T-helper 17 cell (primary cell): ENCODE measurements around the gene SLC35F3. TPM values are rescaled to one million over a fixed set of nuclear protein-coding genes. Genes with fewer than 3 reads are reported as not detected.
A peak's percentile ranks its signal among the peaks of the same experiment; 100 is the strongest.
"Not testable (repeated sequence)": the region's sequence is repeated elsewhere in the genome, so short reads cannot be mapped to it uniquely, and the experiment has no call there.

Source experiments
- ATAC-seq: fragments of 150-1000 bp; cut with Tn5 transposase; 2 replicates; pipeline ENCODE4 v1.10.0; 2021; ENCODE audit warnings: mild to moderate bottlenecking, moderate library complexity
- DNase-seq, 3 donors: peaks; one replicate each; pipeline versions ENCODE4 v3.0.0 to v3.0.0-alpha.2; 2020 to 2021
- H3K9me3 ChIP-seq: one replicate; pipeline ENCODE4 v1.7.0; 2013; ENCODE audit warnings: low read length, mild to moderate bottlenecking; ENCODE audit not compliant: control insufficient read depth, poor library complexity, severe bottlenecking
- H3K27ac Mint-ChIP-seq: one replicate; pipeline ENCODE4 v1.8.0; 2022; ENCODE audit warnings: mild to moderate bottlenecking, moderate library complexity, mixed read lengths
- H3K27me3 Mint-ChIP-seq: one replicate; pipeline ENCODE4 v1.8.0; 2022; ENCODE audit warnings: mixed read lengths
- H3K36me3 Mint-ChIP-seq: one replicate; pipeline ENCODE4 v1.8.0; 2022; ENCODE audit warnings: low read depth, mixed read lengths
- H3K4me1 Mint-ChIP-seq: one replicate; pipeline ENCODE4 v1.8.0; 2022; ENCODE audit warnings: mild to moderate bottlenecking, mixed read lengths
- H3K4me3 Mint-ChIP-seq: one replicate; pipeline ENCODE4 v1.8.0; 2022; ENCODE audit warnings: mild to moderate bottlenecking, moderate library complexity, mixed read lengths
- total RNA-seq, 4 donors: library from RNA in 2 of 4; stranded (reverse) in 2 of 4; gene quantifications; one replicate each; pipeline ENCODE4 v1.2.3 and lab custom pipeline; 2022 to 2026

The SLC35F3 gene
- total RNA-seq, 2 donors from 2014 or later, result 0.10 TPM; not detected in 1

DNA sequence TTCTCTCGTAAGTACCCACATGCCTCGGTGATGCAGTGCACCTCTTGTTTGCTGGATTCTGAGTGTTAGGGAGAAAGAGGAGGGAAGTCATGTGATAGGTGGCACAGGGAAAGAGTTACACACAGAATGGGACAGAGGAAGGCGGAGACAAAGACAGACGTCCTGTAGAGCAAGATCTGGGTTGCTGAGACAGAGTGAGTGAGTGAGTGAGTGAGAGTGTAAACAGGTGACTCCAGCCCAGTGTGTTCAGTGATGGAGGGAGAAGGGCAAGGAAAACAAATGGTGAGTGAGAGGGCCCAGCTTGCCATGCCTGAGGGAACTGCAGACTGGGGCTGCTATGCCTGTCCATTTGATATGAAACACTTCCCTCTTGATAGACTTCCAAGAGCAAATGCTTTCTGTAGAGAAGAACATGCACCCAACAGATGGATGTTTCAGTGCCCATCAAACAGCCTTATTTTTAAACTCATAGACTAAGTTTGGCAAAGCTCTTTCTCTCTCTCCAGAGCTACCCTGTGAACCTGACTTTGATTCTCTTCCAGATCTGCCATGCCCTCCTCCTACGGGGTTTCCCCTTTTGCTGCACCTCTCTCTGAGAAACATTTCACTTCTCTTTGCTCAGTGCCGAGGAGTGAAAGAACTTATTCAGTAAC is 258.9 kb downstream of the SLC35F3 start:
- H3K9me3 ChIP-seq, result no peaks in the 10 kb centered on the region
- Mint-ChIP-seq H3K27ac (no peak overlapping the region), H3K4me3 (no peak overlapping the region), H3K27me3 (peaks cover 36% of the 10 kb centered on the region), H3K36me3 (no peaks in the 10 kb centered on the region), H3K4me1 (peaks cover 9% of the 10 kb centered on the region)
- no peak for ATAC-seq
- DNase-seq, result no peak

DNA sequence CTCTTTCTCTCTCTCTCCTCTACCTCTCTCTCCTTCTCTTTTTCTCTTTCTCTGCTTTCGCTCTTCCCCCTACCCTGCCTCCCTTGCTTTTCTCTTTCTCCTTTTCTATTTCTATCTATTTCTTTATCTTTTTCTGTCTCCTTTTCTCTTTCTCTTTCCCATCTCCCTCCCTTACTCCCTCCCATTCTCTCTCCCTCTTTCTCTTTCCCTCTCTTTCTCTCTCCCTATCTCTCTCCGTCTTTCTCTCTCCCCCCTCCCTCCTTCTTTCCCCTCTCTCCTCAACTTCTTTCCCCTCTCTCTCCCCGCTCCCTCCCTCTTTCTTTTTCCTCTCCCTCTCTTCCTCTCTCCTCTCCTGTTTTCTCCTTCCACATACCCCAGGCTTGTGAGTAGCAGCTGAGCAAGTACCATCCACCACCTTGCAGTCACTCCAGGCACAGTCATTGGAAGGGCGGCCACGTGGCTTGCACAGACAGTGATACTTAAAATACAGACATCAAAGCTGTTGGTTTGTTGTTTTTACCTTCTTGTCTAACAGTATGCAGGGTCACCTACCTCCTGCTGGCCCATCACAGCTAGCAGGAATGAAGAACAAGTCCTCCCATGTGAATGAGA is 259.7 kb downstream of the SLC35F3 start:
- H3K9me3 ChIP-seq, result no peaks in the 10 kb centered on the region
- Mint-ChIP-seq H3K36me3 (no peaks in the 10 kb centered on the region), H3K27me3 (peaks cover 38% of the 10 kb centered on the region), H3K4me1 (peaks cover 10% of the 10 kb centered on the region), H3K27ac (no peak overlapping the region), H3K4me3 (no peak overlapping the region)
- DNase-seq (no peak), ATAC-seq (no peak)

DNA sequence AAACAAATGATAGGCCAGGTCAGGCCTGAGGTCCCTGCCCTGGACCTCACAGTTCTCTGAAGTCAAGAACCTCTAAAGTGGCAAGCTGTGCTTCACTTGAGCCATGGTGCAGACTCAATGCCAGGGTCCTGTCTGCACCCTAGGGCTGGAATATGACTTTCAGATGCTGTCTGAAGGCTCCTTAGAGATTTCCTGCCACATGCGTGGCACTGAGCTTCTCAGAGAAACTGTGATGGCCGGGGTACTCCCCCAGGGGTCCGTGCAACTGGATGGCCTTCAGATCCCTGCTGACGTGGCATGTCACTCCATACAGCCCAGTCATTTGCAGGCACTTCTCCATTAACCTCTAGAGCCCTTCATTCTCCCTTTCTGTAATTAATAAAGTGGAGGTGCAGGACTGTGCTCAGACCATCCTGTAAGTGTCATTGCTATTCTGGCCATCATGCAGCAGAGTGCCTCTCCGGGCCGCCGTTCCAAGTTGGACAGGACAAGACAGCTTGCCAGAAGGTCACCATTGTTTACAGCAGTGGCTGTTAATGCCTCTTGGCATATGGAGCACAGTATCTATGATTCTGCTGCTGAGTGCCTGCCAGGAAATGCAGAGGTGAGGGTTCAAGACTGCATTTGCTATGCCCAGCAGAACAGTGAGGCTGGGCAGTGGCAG is 263.7 kb downstream of the SLC35F3 start:
- no peaks in the 10 kb centered on the region for H3K36me3 Mint-ChIP-seq
- H3K27me3 Mint-ChIP-seq, result peaks cover 27% of the 10 kb centered on the region
- no peak overlapping the region for H3K4me3 Mint-ChIP-seq
- H3K27ac Mint-ChIP-seq, result no peak overlapping the region
- H3K4me1 Mint-ChIP-seq, result peaks cover 17% of the 10 kb centered on the region
- DNase-seq, result no peak
- no peaks in the 10 kb centered on the region for H3K9me3 ChIP-seq
- ATAC-seq, result no peak

- DNase-seq (no peak), ATAC-seq (no peak)
- no peak overlapping the region for H3K4me3 Mint-ChIP-seq
- no peak overlapping the region for H3K27ac Mint-ChIP-seq
- H3K27me3 Mint-ChIP-seq, result peaks cover 22% of the 10 kb centered on the region
- H3K36me3 Mint-ChIP-seq, result no peaks in the 10 kb centered on the region
- no peaks in the 10 kb centered on the region for H3K9me3 ChIP-seq
- peaks cover 13% of the 10 kb centered on the region for H3K4me1 Mint-ChIP-seq
These were observed 264.8 kb downstream of the SLC35F3 start for GRCh38 chr1:234169161-234169849.

DNA sequence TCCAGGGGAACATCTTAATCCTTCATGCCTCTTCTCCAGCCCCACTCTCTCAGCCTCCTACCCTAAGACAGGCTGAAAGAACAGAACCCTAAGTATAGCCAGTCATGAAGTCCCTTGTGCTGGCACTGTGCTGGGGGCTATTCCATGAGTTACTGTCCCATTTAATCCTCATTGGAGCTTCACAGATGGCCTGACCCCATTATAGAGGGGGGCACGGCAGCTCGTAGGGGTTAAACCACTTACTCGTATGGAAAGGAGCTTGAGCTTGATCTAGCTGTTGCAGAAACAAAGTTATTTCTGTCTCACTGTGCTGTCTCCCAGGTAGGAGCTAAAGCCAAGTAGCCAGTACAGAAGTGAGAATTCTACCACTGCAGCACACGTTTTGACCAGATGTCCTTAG is 265.6 kb downstream of the SLC35F3 start:
- peaks cover 10% of the 10 kb centered on the region for H3K4me1 Mint-ChIP-seq
- peak overlapping the region; percentile 8 for H3K27ac Mint-ChIP-seq
- H3K9me3 ChIP-seq, result no peaks in the 10 kb centered on the region
- peaks cover 29% of the 10 kb centered on the region for H3K27me3 Mint-ChIP-seq
- H3K4me3 Mint-ChIP-seq, result no peak overlapping the region
- DNase-seq (no peak), ATAC-seq (no peak)
- H3K36me3 Mint-ChIP-seq, result no peaks in the 10 kb centered on the region

DNA sequence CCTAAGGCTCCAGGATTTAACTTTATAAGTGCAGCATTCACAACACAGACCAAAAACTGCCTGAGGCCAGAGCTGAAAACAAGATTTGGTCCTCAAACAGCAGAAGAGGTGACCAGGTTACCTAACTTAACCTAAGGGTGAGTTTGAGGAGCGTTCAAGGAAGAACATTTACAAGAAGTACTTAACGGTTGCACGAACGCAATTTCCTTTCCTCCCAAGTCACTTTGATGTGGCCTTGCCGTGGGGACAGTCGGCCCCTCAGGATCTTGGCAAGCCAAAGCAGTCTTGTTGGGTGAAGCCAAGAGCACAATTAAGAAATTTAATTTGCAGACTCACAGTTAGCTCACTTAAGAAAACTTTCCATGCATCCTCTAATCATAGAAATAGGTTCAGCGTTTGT is 266.1 kb downstream of the SLC35F3 start:
- Mint-ChIP-seq H3K4me1 (peaks cover 10% of the 10 kb centered on the region), H3K27me3 (peaks cover 35% of the 10 kb centered on the region), H3K27ac (peak overlapping the region; percentile 8), H3K36me3 (no peaks in the 10 kb centered on the region), H3K4me3 (no peak overlapping the region)
- no peaks in the 10 kb centered on the region for H3K9me3 ChIP-seq
- ATAC-seq, result no peak
- no peak for DNase-seq

- Mint-ChIP-seq H3K4me3 (no peak overlapping the region), H3K27me3 (peaks cover 36% of the 10 kb centered on the region), H3K27ac (peak overlapping the region; percentile 2), H3K36me3 (no peaks in the 10 kb centered on the region), H3K4me1 (peaks cover 10% of the 10 kb centered on the region)
- H3K9me3 ChIP-seq, result no peaks in the 10 kb centered on the region
- DNase-seq (no peak), ATAC-seq (no peak)
These were observed 269.5 kb downstream of the SLC35F3 start for GRCh38 chr1:234173968-234174367.

DNA sequence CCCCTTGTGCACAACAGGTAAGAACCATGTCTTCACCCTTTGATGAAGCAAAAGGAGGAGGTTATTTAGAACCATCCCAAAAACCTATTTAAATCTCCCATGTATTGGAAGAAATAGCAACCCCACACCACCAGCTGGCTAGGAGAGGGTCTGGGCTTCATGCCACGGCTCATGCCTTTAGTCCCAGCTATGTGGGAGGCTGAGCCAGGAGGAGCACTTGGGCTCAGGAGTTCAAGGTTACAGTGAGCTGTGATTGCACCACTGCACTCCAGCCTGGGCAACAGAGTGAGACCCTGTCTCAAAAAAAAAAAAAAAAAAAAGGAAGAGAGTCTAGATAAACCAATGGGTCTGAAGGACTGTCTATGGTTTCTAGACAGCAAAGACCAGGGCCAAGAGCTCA is 270.9 kb downstream of the SLC35F3 start:
- peaks cover 7% of the 10 kb centered on the region for H3K4me1 Mint-ChIP-seq
- ATAC-seq, result no peak
- no peaks in the 10 kb centered on the region for H3K36me3 Mint-ChIP-seq
- H3K9me3 ChIP-seq, result no peaks in the 10 kb centered on the region
- no peak for DNase-seq
- no peak overlapping the region for H3K4me3 Mint-ChIP-seq
- H3K27me3 Mint-ChIP-seq, result peaks cover 44% of the 10 kb centered on the region
- no peak overlapping the region for H3K27ac Mint-ChIP-seq

- no peak overlapping the region for H3K4me3 Mint-ChIP-seq
- H3K36me3 Mint-ChIP-seq, result no peaks in the 10 kb centered on the region
- no peak for DNase-seq
- H3K27me3 Mint-ChIP-seq, result peaks cover 46% of the 10 kb centered on the region
- H3K27ac Mint-ChIP-seq, result no peak overlapping the region
- peaks cover 5% of the 10 kb centered on the region for H3K4me1 Mint-ChIP-seq
- ATAC-seq, result no peak
- H3K9me3 ChIP-seq, result no peaks in the 10 kb centered on the region
These were observed 271.5 kb downstream of the SLC35F3 start for GRCh38 chr1:234176000-234176399.

- not testable (repeated sequence) for H3K4me1 Mint-ChIP-seq, H3K4me3 Mint-ChIP-seq, H3K9me3 ChIP-seq, H3K36me3 Mint-ChIP-seq, DNase-seq, H3K27ac Mint-ChIP-seq, ATAC-seq
- peaks cover 50% of the 10 kb centered on the region for H3K27me3 Mint-ChIP-seq
These were observed 272.4 kb downstream of the SLC35F3 start for GRCh38 chr1:234176847-234177246.

GRCh38 chr1:234185438-234185837 is 281.0 kb downstream of the SLC35F3 start:
- no peak for ATAC-seq
- Mint-ChIP-seq H3K4me1 (no peaks in the 10 kb centered on the region), H3K27ac (no peak overlapping the region), H3K36me3 (peaks cover 2% of the 10 kb centered on the region), H3K4me3 (no peak overlapping the region), H3K27me3 (peaks cover 62% of the 10 kb centered on the region)
- no peaks in the 10 kb centered on the region for H3K9me3 ChIP-seq
- no peak for DNase-seq

- Mint-ChIP-seq H3K27ac (no peak overlapping the region), H3K27me3 (peaks cover 58% of the 10 kb centered on the region), H3K36me3 (peaks cover 2% of the 10 kb centered on the region), H3K4me3 (no peak overlapping the region), H3K4me1 (no peaks in the 10 kb centered on the region)
- no peak for DNase-seq
- H3K9me3 ChIP-seq, result no peaks in the 10 kb centered on the region
- no peak for ATAC-seq
These were observed 281.7 kb downstream of the SLC35F3 start for GRCh38 chr1:234186037-234186688.

DNA sequence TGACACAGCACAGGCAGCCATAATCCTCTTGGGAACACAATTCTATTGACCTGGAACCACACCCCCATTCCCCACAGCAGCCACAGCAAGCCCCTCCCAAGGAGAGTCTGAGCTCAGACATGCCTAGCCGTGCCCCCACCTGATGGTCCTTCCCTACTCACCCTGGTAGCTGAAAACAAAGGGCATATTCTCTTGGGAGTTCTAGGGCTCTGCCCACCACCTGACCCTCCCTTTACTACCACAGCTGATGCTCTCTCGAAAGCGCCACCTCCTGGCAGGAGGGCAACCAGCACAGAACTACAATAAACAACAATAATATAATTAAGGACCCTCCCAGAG is 283.9 kb downstream of the SLC35F3 start:
- H3K27me3 Mint-ChIP-seq, result peaks cover 46% of the 10 kb centered on the region
- H3K4me1 Mint-ChIP-seq, result no peaks in the 10 kb centered on the region

More for the DNA sequence above, 283.9 kb downstream of the SLC35F3 start:
- Mint-ChIP-seq H3K27ac (no peak overlapping the region), H3K36me3 (peaks cover 2% of the 10 kb centered on the region), H3K4me3 (no peak overlapping the region)
- DNase-seq, result no peak
- H3K9me3 ChIP-seq, result no peaks in the 10 kb centered on the region
- no peak for ATAC-seq
